ENCODE measurements around the gene GP2. TPM values are rescaled to one million over a fixed set of nuclear protein-coding genes. Genes with fewer than 3 reads are reported as not detected.

Gene GP2
- total RNA-seq, result under 1 TPM in 1 of 4 donors, not detected in 3; 0.31 TPM

GRCh38 chr16:20327444-20328041, at the start of gene GP2:
TSS of gene GP2 (minus strand) at chr16:20327513. CDS start at chr16:20326431, 1,082 bp downstream.
- Histone ChIP-seq H3K4me3 (no peak within 1 kb of the TSS), H3K27me3 (peaks cover 6% of the 10 kb centered on the region), H3K9me3 (no peaks in the 10 kb centered on the region), H3K27ac (no peak within 1 kb of the TSS), H3K36me3 (no peaks in the 10 kb centered on the region), H3K4me1 (no peaks in the 10 kb centered on the region)
- DNase-seq (ENCODE audit: low spot score in 2 of 2), result no peak
- TF ChIP-seq POLR2AphosphoS5 (IDR thresholded peaks at IDR 0.05) (no peak), EP300 (IDR thresholded peaks at IDR 0.05) (no peak), CTCF (IDR thresholded peaks at IDR 0.05) (no peak), POLR2A (IDR thresholded peaks at IDR 0.05) (no peak)
- WGBS, result 74% methylated on average over 7 of the region's 7 CpGs

- no peak overlapping the region for H3K27ac ChIP-seq
- TF ChIP-seq POLR2AphosphoS5 (IDR thresholded peaks at IDR 0.05), result no peak
- TF ChIP-seq EP300 (IDR thresholded peaks at IDR 0.05), result no peak
- TF ChIP-seq POLR2A (IDR thresholded peaks at IDR 0.05), result no peak
- no peak for TF ChIP-seq CTCF (IDR thresholded peaks at IDR 0.05)
- H3K4me3 ChIP-seq, result no peak overlapping the region
- no peaks in the 10 kb centered on the region for H3K36me3 ChIP-seq
- no peak for DNase-seq (ENCODE audit: low spot score in 2 of 2)
- WGBS, result 61% methylated on average over 5 of the region's 5 CpGs
- H3K4me1 ChIP-seq, result no peaks in the 10 kb centered on the region
- no peaks in the 10 kb centered on the region for H3K9me3 ChIP-seq
- H3K27me3 ChIP-seq, result peaks cover 10% of the 10 kb centered on the region
These were observed 45.4 kb upstream of the GP2 start for GRCh38 chr16:20372701-20373100.

GRCh38 chr16:20369452-20370054, 42.2 kb upstream of the GP2 start:
- 76% methylated on average over 9 of the region's 9 CpGs for WGBS

GRCh38 chr16:20364051-20364450, 36.7 kb upstream of the GP2 start:
- no peak overlapping the region for H3K4me3 ChIP-seq
- no peaks in the 10 kb centered on the region for H3K36me3 ChIP-seq
- H3K9me3 ChIP-seq, result no peaks in the 10 kb centered on the region
- TF ChIP-seq EP300 (IDR thresholded peaks at IDR 0.05), result no peak
- TF ChIP-seq POLR2AphosphoS5 (IDR thresholded peaks at IDR 0.05), result no peak
- no peak for TF ChIP-seq CTCF (IDR thresholded peaks at IDR 0.05)
- no peak for TF ChIP-seq POLR2A (IDR thresholded peaks at IDR 0.05)
- no peak overlapping the region for H3K27ac ChIP-seq
- WGBS, result 76% methylated on average over 3 of the region's 3 CpGs
- peaks cover 4% of the 10 kb centered on the region for H3K27me3 ChIP-seq
- no peaks in the 10 kb centered on the region for H3K4me1 ChIP-seq
- DNase-seq (ENCODE audit: low spot score in 2 of 2), result no peak

More at GRCh38 chr16:20369452-20370054, 42.2 kb upstream of the GP2 start:
- TF ChIP-seq POLR2AphosphoS5 (IDR thresholded peaks at IDR 0.05), result no peak
- Histone ChIP-seq H3K9me3 (no peaks in the 10 kb centered on the region), H3K4me1 (no peaks in the 10 kb centered on the region), H3K27ac (no peak overlapping the region), H3K4me3 (no peak overlapping the region), H3K27me3 (peaks cover 10% of the 10 kb centered on the region), H3K36me3 (no peaks in the 10 kb centered on the region)
- no peak for DNase-seq (ENCODE audit: low spot score in 2 of 2)

GRCh38 chr16:20363191-20363590, 35.9 kb upstream of the GP2 start:
- DNase-seq (ENCODE audit: low spot score in 2 of 2), result no peak
- no peaks in the 10 kb centered on the region for H3K36me3 ChIP-seq
- WGBS, result 43% methylated on average over 2 of the region's 2 CpGs
- H3K9me3 ChIP-seq, result no peaks in the 10 kb centered on the region
- no peak overlapping the region for H3K4me3 ChIP-seq
- H3K27ac ChIP-seq, result no peak overlapping the region
- peaks cover 4% of the 10 kb centered on the region for H3K27me3 ChIP-seq
- TF ChIP-seq POLR2AphosphoS5 (IDR thresholded peaks at IDR 0.05), result no peak
- TF ChIP-seq CTCF (IDR thresholded peaks at IDR 0.05), result no peak
- TF ChIP-seq EP300 (IDR thresholded peaks at IDR 0.05), result no peak
- TF ChIP-seq POLR2A (IDR thresholded peaks at IDR 0.05), result no peak
- H3K4me1 ChIP-seq, result no peaks in the 10 kb centered on the region
